Measurements from ENCODE around the gene CLSTN2. TPM values are rescaled to one million over a fixed set of nuclear protein-coding genes. Genes with fewer than 3 reads are reported as not detected.

Gene CLSTN2
- total RNA-seq, 1 experiment from 2014 or later, result not detected

- no peak for DNase-seq (ENCODE audit: low spot score)
These were observed 441.3 kb downstream of the CLSTN2 start for GRCh38 chr3:140376136-140376889.

GRCh38 chr3:140377644-140378043 is 442.7 kb downstream of the CLSTN2 start:
- DNase-seq (ENCODE audit: low spot score), result no peak

GRCh38 chr3:140378571-140379340 is 443.8 kb downstream of the CLSTN2 start:
- no peak for DNase-seq (ENCODE audit: low spot score)

- no peak for DNase-seq (ENCODE audit: low spot score)
These were observed 449.2 kb downstream of the CLSTN2 start for GRCh38 chr3:140384028-140384771.

GRCh38 chr3:140384876-140385275 is 449.9 kb downstream of the CLSTN2 start:
- no peak for DNase-seq (ENCODE audit: low spot score)

GRCh38 chr3:140386357-140387100 is 451.5 kb downstream of the CLSTN2 start:
- DNase-seq (ENCODE audit: low spot score), result no peak

- no peak for DNase-seq (ENCODE audit: low spot score)
These were observed 452.3 kb downstream of the CLSTN2 start for GRCh38 chr3:140387244-140387643.

GRCh38 chr3:140388202-140388922 is 453.4 kb downstream of the CLSTN2 start:
- no peak for DNase-seq (ENCODE audit: low spot score)

- no peak for DNase-seq (ENCODE audit: low spot score)
These were observed 456.1 kb downstream of the CLSTN2 start for GRCh38 chr3:140391061-140391460.

GRCh38 chr3:140394488-140395133 is 459.6 kb downstream of the CLSTN2 start:
- DNase-seq (ENCODE audit: low spot score), result no peak

- no peak for DNase-seq (ENCODE audit: low spot score)
These were observed 460.4 kb downstream of the CLSTN2 start for GRCh38 chr3:140395134-140396075.

- DNase-seq (ENCODE audit: low spot score), result no peak
These were observed 461.1 kb downstream of the CLSTN2 start for GRCh38 chr3:140396110-140396509.

- DNase-seq (ENCODE audit: low spot score), result no peak
These were observed 462.9 kb downstream of the CLSTN2 start for GRCh38 chr3:140397847-140398246.

GRCh38 chr3:140398387-140398786 is 463.4 kb downstream of the CLSTN2 start:
- DNase-seq (ENCODE audit: low spot score), result no peak

GRCh38 chr3:140399871-140400270 is 464.9 kb downstream of the CLSTN2 start:
- DNase-seq (ENCODE audit: low spot score), result no peak

GRCh38 chr3:140403079-140403478 is 468.1 kb downstream of the CLSTN2 start:
- DNase-seq (ENCODE audit: low spot score), result no peak

- no peak for DNase-seq (ENCODE audit: low spot score)
These were observed 468.6 kb downstream of the CLSTN2 start for GRCh38 chr3:140403608-140404007.

GRCh38 chr3:140406655-140407054 is 471.7 kb downstream of the CLSTN2 start:
- no peak for DNase-seq (ENCODE audit: low spot score)

- no peak for DNase-seq (ENCODE audit: low spot score)
These were observed 473.3 kb downstream of the CLSTN2 start for GRCh38 chr3:140408252-140408651.

All from HT-29 (cell line).